ENCODE results near the gene MRPL9. TPM values are rescaled to one million over a fixed set of nuclear protein-coding genes. Genes with fewer than 3 reads are reported as not detected.
A peak's percentile ranks its signal among the peaks of the same experiment; 100 is the strongest.

MRPL9 gene
- total RNA-seq, 2 experiments from 2014 or later, result 121 to 141 TPM

GRCh38 chr1:151718666-151719065 lies 44.6 kb downstream of the MRPL9 start:
- H3K36me3 Mint-ChIP-seq (ENCODE audit: low read depth), result no peaks in the 10 kb centered on the region
- ATAC-seq (no peak), DNase-seq (no peak)
- intact Hi-C loops (cut with micrococcal nuclease), result no loop called here
- TF ChIP-seq CTCF (IDR thresholded peaks at IDR 0.05), result no peak
- H3K9me3 Mint-ChIP-seq, result no peaks in the 10 kb centered on the region
- no peak overlapping the region for H3K27ac Mint-ChIP-seq
- ChIA-PET CTCF (no interaction called here), POLR2A (no interaction called here)
- H3K4me3 Mint-ChIP-seq, result no peak overlapping the region
- H3K4me1 Mint-ChIP-seq (ENCODE audit: low read depth), result peaks cover 22% of the 10 kb centered on the region
- H3K27me3 Mint-ChIP-seq, result peaks cover 62% of the 10 kb centered on the region

DNA sequence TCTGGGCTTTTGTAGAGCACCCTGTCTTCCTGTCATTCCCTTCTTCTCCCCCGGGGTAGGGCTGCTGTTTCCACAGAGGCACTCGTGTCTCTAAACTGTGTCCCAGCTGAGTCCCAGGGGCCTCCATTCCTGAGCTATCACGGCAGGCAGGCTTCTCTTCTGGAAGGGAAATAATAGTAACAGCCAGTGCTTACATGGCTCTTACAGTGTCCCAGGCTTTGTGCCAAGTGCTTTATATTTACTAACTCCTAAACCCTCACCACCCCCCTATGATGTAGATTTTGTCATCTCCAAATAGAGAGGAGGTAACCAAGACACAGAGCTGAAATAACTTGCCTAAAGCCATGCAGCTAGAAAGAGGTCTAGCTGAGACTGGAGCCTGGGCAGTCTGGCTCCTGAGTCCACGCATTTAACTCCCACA lies 45.3 kb downstream of the MRPL9 start:
- no peaks in the 10 kb centered on the region for H3K36me3 Mint-ChIP-seq (ENCODE audit: low read depth)
- intact Hi-C loops (cut with micrococcal nuclease), result no loop called here
- DNase-seq (no peak), ATAC-seq (no peak)
- ChIA-PET POLR2A (no interaction called here), CTCF (interaction anchor here (1.1 to 1.3 kb wide), 2 partner anchors 9 to 20 kb away, joined by 3 read pairs; no protein-coding TSS in a partner anchor)
- H3K27me3 Mint-ChIP-seq, result peaks cover 61% of the 10 kb centered on the region
- no peak overlapping the region for H3K27ac Mint-ChIP-seq
- no peaks in the 10 kb centered on the region for H3K9me3 Mint-ChIP-seq
- no peak for TF ChIP-seq CTCF (IDR thresholded peaks at IDR 0.05)
- H3K4me1 Mint-ChIP-seq (ENCODE audit: low read depth), result peaks cover 22% of the 10 kb centered on the region
- no peak overlapping the region for H3K4me3 Mint-ChIP-seq

GRCh38 chr1:151716771-151717631 lies 46.3 kb downstream of the MRPL9 start, which contains the start of gene CELF3:
TSS of gene CELF3 (minus strand) at chr1:151716803. CDS start at chr1:151716020, 783 bp downstream.
- peaks cover 20% of the 10 kb centered on the region for H3K4me1 Mint-ChIP-seq (ENCODE audit: low read depth)
- ATAC-seq (peak; percentile 24), DNase-seq (peak; percentile 24)
- CTCF ChIA-PET, result interaction anchor here (0.8 to 3.3 kb wide), 6 partner anchors 10 to 139 kb away, joined by 3 to 12 read pairs (median 3); no protein-coding TSS in a partner anchor
- H3K4me3 Mint-ChIP-seq, result no peak within 1 kb of the TSS
- POLR2A ChIA-PET, result interaction anchor here (0.8 to 1.0 kb wide), 2 partner anchors 20 to 73 kb away, joined by 3 read pairs; partner anchors contain the start of gene TDRKH
- TF ChIP-seq CTCF (IDR thresholded peaks at IDR 0.05), result no peak
- no peaks in the 10 kb centered on the region for H3K36me3 Mint-ChIP-seq (ENCODE audit: low read depth)
- intact Hi-C loops (cut with micrococcal nuclease), result no loop called here
- no peaks in the 10 kb centered on the region for H3K9me3 Mint-ChIP-seq
- H3K27ac Mint-ChIP-seq, result no peak within 1 kb of the TSS
- H3K27me3 Mint-ChIP-seq, result peaks cover 54% of the 10 kb centered on the region

DNA sequence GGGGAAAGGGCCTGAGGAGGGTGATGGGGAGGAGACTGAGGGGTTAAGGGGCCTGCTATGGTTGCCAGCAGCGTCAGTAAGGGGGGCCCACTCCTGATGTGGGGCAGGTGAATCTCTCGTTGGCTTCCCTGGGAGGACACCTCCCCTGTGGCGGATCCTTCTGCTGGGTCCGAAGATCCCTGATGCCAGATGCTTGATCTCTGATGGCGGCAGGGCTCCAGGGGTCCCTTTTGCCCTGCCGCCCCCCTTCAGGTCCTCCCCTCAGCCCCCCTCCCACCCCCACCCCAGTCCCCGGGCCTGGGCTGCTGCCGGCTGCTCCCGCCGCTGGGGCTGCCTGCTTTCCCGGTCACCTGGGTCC lies 46.9 kb downstream of the MRPL9 start:
- intact Hi-C loops (cut with micrococcal nuclease), result no loop called here
- POLR2A ChIA-PET, result interaction anchor here (1.0 kb wide), 1 partner anchor 19 kb away, joined by 3 read pairs; no protein-coding TSS in a partner anchor

More for the DNA sequence above, 46.9 kb downstream of the MRPL9 start:
- no peak overlapping the region for H3K27ac Mint-ChIP-seq
- CTCF ChIA-PET, result interaction anchor here (1.0 to 3.3 kb wide), 4 partner anchors 11 to 138 kb away, joined by 3 to 12 read pairs (median 3); no protein-coding TSS in a partner anchor
- H3K36me3 Mint-ChIP-seq (ENCODE audit: low read depth), result no peaks in the 10 kb centered on the region
- ATAC-seq (no peak), DNase-seq (no peak)
- no peaks in the 10 kb centered on the region for H3K9me3 Mint-ChIP-seq
- H3K27me3 Mint-ChIP-seq, result peaks cover 49% of the 10 kb centered on the region
- H3K4me3 Mint-ChIP-seq, result no peak overlapping the region
- TF ChIP-seq CTCF (IDR thresholded peaks at IDR 0.05), result no peak
- H3K4me1 Mint-ChIP-seq (ENCODE audit: low read depth), result peaks cover 14% of the 10 kb centered on the region

Data from activated CD8-positive, alpha-beta T cell treated with anti-CD3 and anti-CD28 coated beads for 36 hours (primary cell).